IgD-negative memory B cell (primary cell): Measurements from ENCODE around the gene NOVA2. TPM values are rescaled to one million over a fixed set of nuclear protein-coding genes. Genes with fewer than 3 reads are reported as not detected.

Experiments
- H3K27ac Mint-ChIP-seq, 3 donors: one replicate each; pipeline ENCODE4 v1.8.0; 2020 to 2022; ENCODE audit warnings: mild to moderate bottlenecking in 3 of 3, mixed read lengths in 3 of 3, moderate library complexity in 1 of 3
- H3K27me3 Mint-ChIP-seq: one replicate; pipeline ENCODE4 v1.8.0; 2021; ENCODE audit warnings: mixed read lengths
- H3K36me3 Mint-ChIP-seq: one replicate; pipeline ENCODE4 v1.8.0; 2020; ENCODE audit warnings: mild to moderate bottlenecking, mixed read lengths
- H3K4me1 Mint-ChIP-seq, 3 donors: one replicate each; pipeline ENCODE4 v1.8.0; 2020 to 2022; ENCODE audit warnings: mixed read lengths in 3 of 3, mild to moderate bottlenecking in 1 of 3
- H3K4me3 Mint-ChIP-seq, 4 donors: one replicate each; pipeline ENCODE4 v1.8.0; 2020 to 2022; ENCODE audit warnings: mild to moderate bottlenecking in 4 of 4, mixed read lengths in 4 of 4, moderate library complexity in 3 of 4
- H3K9me3 Mint-ChIP-seq, 3 donors: one replicate each; pipeline ENCODE4 v1.8.0; 2020 to 2021; ENCODE audit warnings: mixed read lengths in 3 of 3, mild to moderate bottlenecking in 1 of 3
- polyA plus RNA-seq: library from polyadenylated mRNA; unstranded; fragments of 300-500 nt; fragmentation: Illumina TruSeq; gene quantifications from one replicate; pipeline ENCODE4 v1.2.3, GENCODE V29; 2021

NOVA2 gene
- polyA plus RNA-seq, 1 donor from 2014 or later = not detected

DNA sequence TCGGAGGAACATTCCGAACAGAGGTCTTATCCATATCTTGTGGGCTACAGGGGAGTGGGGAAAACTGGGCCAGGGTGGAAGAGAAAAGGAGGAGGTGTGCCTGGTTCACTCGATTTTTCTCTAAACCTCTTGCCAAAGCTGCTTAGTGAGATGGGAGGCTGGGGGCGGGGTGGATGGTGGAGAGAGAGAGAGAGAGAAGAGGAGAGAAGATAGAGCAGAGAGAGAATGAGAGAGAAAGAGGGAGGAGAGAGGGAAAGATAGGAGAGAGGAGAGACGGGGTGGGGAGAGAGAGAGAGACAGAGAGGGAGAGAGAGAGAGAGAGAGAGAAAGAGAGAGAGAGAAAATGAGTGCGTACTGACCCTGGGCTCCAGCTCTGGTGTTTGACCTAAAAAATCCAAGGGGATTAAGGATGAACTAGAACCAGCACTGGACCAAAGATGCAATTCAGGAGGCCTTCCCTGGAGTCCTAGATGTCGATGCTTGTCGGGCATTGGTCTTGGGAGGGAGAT is 14.1 kb downstream of the NOVA2 start:
- no peak overlapping the region for H3K4me3 Mint-ChIP-seq
- no peaks in the 10 kb centered on the region for H3K36me3 Mint-ChIP-seq
- H3K9me3 Mint-ChIP-seq = peaks cover 0 to 6% (median 1%) of the 10 kb centered on the region in 3 donors
- peaks cover 24% of the 10 kb centered on the region for H3K27me3 Mint-ChIP-seq
- H3K27ac Mint-ChIP-seq = no peak overlapping the region
- H3K4me1 Mint-ChIP-seq = peaks cover 0 to 8% (median 3%) of the 10 kb centered on the region in 3 donors

DNA sequence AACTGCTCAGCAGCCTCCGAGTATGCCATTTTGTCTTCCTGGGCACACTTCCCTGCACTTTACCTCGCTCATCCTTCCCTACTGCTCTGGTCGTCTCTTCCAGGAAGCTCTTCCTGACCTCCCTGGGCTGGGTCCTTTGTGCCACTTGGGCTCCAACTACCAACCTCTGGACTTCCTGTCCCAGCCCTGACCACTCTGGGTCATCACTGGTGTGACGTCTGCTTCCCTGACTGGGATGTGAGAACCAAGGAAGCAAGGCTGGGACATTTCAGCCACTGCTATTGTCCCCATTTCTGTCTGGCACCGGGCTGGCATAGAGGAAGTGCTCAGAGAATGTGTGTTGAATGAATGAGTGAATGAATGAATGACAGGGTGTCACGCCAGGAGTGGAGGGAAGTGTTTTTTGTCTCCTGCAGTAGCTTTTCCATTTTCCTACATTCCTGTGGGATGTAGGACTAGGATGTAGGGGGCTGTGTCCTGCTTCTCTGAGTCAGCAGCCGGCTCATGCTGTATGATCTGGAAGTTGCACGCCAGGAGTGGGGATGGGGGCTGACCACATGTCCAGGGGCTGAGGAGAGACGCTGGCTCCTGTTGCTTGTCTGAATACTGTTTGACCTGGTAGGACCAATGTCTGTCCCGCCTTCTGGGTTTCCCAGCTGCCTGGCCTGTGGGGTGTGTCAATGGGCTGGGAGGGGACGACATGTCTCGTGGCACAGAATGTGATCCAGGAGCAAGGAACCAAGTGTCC is 14.7 kb downstream of the NOVA2 start:
- Mint-ChIP-seq H3K9me3 (peaks cover 0 to 6% (median 2%) of the 10 kb centered on the region in 3 donors), H3K27ac (no peak overlapping the region), H3K36me3 (no peaks in the 10 kb centered on the region), H3K4me3 (no peak overlapping the region), H3K27me3 (peaks cover 23% of the 10 kb centered on the region), H3K4me1 (peaks cover 0 to 8% (median 3%) of the 10 kb centered on the region in 3 donors)

DNA sequence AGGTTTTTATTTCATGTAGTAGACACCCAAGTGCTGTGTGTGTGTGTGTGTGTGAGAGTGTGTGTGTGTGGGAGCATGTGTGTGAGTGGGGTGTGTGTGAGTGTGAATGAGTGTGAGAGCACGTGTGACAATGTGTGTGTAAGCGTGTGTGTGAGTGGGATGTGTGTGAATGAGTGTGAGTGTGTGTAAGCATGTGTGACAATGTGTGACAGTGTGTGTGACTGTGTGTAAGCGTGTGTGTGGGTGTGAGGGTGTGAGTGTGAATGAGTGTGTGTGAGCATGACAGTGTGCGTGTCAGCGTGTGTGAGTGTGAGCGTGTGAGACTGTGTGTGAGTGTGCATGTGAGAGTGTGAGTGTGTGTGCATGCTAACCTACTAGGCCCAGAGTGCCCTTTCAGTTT is 15.3 kb downstream of the NOVA2 start:
- Mint-ChIP-seq H3K27ac (no peak overlapping the region), H3K36me3 (no peaks in the 10 kb centered on the region), H3K9me3 (peaks cover 6% of the 10 kb centered on the region in 3 donors), H3K27me3 (peaks cover 25% of the 10 kb centered on the region), H3K4me1 (peaks cover under 1 to 8% (median 4%) of the 10 kb centered on the region in 3 donors), H3K4me3 (peak overlapping the region in 1 of 4 donors; percentile 19)

DNA sequence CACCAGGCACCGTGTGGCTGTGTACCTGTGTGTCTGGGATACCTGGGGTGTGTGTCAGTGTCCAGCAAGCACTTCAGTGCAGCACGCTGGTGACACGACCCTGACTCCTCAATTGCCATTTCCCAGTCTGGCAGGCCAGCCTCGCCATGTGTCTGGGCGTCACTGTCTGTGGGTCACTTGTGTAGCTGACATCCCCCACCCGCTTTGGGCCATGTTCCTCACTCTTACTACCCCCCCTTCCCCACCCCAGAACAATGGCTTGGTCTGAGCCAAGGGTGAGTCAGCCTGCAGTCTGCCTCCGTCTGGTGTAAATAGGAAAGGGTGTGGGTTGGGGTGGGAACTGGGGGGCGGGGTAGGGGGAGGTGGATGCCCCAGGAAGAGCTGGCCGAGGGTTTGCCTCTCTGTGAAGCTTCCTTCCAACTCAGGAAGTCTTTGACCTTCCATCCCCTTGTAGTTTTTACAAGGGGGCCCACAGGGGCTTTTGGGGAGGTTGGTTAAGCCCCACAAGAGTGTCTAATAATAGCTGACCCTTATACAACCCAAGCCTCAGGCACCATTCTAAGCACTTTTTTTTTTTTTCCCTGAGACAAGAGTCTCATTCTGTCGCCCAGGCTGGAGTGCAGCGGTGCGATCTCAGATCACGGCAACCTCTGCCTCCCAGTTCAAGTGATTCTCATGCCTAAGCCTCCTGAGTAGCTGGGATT is 17.6 kb downstream of the NOVA2 start:
- Mint-ChIP-seq H3K36me3 (no peaks in the 10 kb centered on the region), H3K4me3 (no peak overlapping the region)

DNA sequence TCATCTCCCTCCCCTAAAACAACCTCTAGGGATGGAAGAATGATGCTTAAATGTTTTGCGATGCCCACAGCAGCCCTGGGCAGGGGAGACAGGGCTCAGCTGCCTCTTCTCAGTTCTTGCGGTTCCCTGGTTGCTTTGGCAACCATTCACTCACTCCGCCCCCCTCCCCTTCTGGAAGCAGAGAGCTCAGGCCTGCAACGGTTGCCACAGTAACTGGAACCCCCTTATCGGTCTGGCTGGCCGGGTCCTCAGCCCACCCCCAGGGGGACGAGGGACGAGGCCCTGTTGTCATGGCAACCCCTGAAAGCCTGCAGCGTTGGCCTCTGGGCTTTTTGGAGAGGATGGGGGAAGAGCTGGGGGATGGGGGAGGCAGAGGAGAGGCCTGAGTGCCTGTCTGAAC is 19.5 kb downstream of the NOVA2 start:
- Mint-ChIP-seq H3K27me3 (peaks cover 29% of the 10 kb centered on the region), H3K27ac (no peak overlapping the region), H3K36me3 (no peaks in the 10 kb centered on the region), H3K4me3 (no peak overlapping the region), H3K4me1 (peaks cover 3 to 7% (median 3%) of the 10 kb centered on the region in 3 donors), H3K9me3 (peaks cover 7 to 11% (median 9%) of the 10 kb centered on the region in 3 donors)

More for the DNA sequence above, 17.6 kb downstream of the NOVA2 start:
- Mint-ChIP-seq H3K27ac (no peak overlapping the region), H3K9me3 (peaks cover 7 to 11% (median 9%) of the 10 kb centered on the region in 3 donors), H3K27me3 (peaks cover 22% of the 10 kb centered on the region), H3K4me1 (peaks cover 3 to 7% (median 6%) of the 10 kb centered on the region in 3 donors)

DNA sequence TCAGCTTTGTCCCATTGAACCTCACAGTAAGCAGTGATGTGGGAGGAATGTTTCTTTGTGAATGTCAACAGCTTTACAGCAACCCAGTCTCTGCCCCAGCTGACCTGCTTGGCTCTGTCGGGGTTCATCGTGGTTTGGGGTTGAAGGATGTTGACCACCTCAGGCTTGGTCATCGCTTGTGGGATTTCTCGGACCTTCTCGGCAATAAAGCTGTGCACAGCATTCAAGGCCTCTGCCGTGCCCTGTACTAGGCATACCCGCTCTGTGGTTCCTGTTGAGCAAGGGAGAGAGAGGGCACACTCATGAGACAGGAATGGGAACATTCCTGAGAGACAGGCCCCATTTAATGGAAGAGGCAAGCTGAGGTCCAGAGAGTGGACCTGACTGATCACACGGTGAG is 20.0 kb downstream of the NOVA2 start:
- H3K9me3 Mint-ChIP-seq = peaks cover 7 to 11% (median 9%) of the 10 kb centered on the region in 3 donors
- peak overlapping the region in 1 of 4 donors; percentile 85 for H3K4me3 Mint-ChIP-seq
- peaks cover 3 to 7% (median 3%) of the 10 kb centered on the region in 3 donors for H3K4me1 Mint-ChIP-seq

DNA sequence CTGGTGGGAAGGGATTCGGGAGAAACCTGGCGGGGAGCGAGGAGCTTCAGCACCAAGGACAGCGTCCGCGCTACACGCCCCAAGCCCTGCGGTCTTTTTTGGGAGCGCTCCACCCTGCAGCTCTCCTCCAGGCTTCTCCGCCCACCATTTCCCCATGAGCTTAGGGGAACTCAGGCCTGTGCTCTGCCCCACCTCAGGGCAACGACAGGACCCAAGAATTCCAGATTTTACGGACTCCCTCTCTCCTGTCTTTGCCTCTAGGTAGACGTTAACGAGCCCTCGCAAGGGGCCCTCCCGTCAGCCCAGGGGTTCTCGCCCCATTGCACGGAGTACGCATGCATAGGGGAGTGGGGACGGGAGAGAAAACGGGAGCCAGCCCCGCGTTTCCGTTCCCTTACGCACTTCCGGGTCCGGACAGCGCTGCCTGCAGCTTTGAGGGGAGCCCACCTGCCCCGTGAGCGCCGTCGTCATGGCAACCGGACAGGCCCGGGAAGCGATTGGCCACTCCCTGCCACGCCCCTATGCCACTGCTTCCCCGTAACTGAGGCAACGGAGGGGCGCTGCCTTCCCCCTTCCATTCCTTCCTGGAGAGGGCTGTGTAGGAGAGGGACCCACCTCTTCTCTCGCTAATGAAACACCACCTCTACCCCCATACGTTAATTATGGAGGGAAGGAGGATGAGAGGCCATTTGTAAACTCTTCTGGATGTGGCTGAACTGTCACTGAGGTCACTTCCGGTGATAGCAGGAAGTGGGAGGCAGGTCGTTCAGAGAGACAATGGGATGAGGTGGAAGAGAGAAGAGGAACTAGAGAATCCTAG is 20.8 kb downstream of the NOVA2 start:
- Mint-ChIP-seq H3K4me3 (peak overlapping the region; percentile 35 to 85 (median 72)), H3K9me3 (peaks cover 7 to 11% (median 9%) of the 10 kb centered on the region in 3 donors), H3K27me3 (peaks cover 25% of the 10 kb centered on the region), H3K36me3 (no peaks in the 10 kb centered on the region), H3K4me1 (peaks cover 3 to 7% (median 3%) of the 10 kb centered on the region in 3 donors), H3K27ac (peak overlapping the region in 1 of 3 donors; percentile 62)

More for the DNA sequence above, 20.0 kb downstream of the NOVA2 start:
- Mint-ChIP-seq H3K27ac (no peak overlapping the region), H3K27me3 (peaks cover 30% of the 10 kb centered on the region), H3K36me3 (no peaks in the 10 kb centered on the region)

DNA sequence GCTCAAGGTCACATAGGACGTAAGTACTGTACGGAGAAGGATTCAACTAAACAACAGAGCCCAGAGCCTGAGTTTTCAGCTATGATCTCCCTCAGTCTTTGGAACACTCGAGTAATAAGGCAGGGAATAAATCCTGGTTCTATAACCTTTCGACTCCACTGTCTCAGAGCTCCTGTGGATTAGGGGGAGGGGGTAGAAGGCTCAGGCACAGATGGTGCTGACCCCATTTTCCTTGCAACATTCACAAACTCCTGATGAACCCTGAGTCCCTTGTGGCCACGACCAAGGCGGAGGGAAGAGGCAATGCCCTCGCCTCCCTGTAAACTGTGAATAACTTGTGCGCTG is 21.4 kb downstream of the NOVA2 start:
- Mint-ChIP-seq H3K9me3 (peaks cover 7 to 11% (median 9%) of the 10 kb centered on the region in 3 donors), H3K27ac (no peak overlapping the region), H3K36me3 (no peaks in the 10 kb centered on the region), H3K4me1 (peaks cover 3 to 7% (median 3%) of the 10 kb centered on the region in 3 donors), H3K27me3 (peaks cover 26% of the 10 kb centered on the region), H3K4me3 (peak overlapping the region in 2 of 4 donors; percentile 69 to 88)

DNA sequence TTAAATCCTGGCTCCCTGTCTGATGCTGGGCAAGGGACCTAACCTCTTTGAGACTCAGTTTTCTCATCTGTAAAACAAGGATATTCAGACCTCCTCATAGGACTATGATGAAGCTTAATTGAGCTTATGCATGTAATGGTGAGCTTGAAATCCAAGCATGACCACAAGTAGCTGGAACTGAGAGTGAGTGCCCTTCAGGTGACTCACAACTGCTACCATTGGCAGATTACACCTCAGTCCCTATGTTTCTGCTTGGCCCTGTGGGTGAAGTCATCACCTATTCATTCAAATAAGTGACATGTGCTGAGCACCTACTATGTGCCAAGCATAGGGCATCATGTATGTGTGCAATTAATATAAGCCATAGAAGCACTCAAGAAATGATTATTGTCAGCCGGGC is 25.7 kb downstream of the NOVA2 start:
- Mint-ChIP-seq H3K4me1 (peaks cover 0 to 1% (median 0%) of the 10 kb centered on the region in 3 donors), H3K9me3 (peaks cover 0 to 5% (median 3%) of the 10 kb centered on the region in 3 donors), H3K4me3 (no peak overlapping the region), H3K27ac (no peak overlapping the region), H3K36me3 (no peaks in the 10 kb centered on the region), H3K27me3 (peaks cover 27% of the 10 kb centered on the region)

DNA sequence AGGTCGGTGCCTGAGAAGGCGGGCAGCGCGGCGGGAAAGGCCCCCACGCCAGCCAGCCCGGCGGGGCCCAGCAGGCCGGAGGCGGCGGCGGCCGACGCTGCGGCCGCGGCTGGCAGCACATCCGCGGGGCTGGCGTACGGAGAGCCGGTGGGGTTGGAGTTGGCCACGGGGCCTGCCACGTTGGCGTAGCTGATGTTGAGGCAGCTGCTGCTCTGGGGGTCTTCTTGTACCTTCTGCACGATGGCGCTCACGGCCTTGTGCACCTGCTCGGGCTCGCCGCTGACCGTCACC is 33.2 kb downstream of the NOVA2 start:
- Mint-ChIP-seq H3K9me3 (peaks cover 0 to 3% (median 2%) of the 10 kb centered on the region in 3 donors), H3K27ac (no peak overlapping the region), H3K4me1 (no peaks in the 10 kb centered on the region), H3K4me3 (no peak overlapping the region), H3K27me3 (peaks cover 22% of the 10 kb centered on the region), H3K36me3 (peaks cover 4% of the 10 kb centered on the region)

DNA sequence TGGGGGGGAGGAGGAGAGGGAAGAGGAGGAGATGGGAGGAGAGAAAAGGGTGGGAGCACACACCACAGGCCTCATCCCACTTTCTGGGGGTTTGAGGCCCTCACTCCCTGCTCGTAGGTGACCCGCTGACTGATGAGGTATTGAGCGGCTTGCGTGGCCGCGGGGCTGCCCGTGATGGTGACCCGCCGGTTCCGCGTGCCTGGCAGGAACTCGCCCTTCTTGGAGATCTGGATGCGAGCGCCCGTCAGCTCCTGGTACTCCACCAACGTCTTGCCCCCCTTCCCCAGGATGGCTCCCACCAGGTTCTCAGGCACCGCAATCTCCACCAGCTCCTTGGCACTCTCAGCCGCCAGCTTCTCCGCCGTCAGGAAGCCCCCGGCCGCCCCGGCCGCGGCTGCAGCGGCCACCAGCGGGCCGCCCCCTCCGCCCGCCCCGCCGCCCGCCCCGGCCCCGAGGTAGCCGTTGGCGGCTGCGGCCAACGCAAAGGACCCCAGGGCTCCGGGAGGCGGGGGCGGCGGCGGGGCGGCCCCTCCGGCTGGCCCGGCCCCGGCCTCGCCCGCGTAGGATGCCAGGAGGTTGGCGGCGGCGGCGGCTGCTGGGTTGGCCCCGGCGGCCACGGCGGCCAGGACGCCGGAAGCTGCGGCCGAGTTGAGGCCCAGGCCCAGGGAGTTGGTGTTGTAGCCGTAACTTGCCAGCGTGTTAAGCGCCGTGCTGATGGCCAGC is 33.7 kb downstream of the NOVA2 start:
- Mint-ChIP-seq H3K36me3 (peaks cover 4% of the 10 kb centered on the region), H3K9me3 (peaks cover 0 to 3% (median 2%) of the 10 kb centered on the region in 3 donors), H3K27me3 (peaks cover 27% of the 10 kb centered on the region), H3K4me1 (no peaks in the 10 kb centered on the region), H3K27ac (no peak overlapping the region), H3K4me3 (no peak overlapping the region)

DNA sequence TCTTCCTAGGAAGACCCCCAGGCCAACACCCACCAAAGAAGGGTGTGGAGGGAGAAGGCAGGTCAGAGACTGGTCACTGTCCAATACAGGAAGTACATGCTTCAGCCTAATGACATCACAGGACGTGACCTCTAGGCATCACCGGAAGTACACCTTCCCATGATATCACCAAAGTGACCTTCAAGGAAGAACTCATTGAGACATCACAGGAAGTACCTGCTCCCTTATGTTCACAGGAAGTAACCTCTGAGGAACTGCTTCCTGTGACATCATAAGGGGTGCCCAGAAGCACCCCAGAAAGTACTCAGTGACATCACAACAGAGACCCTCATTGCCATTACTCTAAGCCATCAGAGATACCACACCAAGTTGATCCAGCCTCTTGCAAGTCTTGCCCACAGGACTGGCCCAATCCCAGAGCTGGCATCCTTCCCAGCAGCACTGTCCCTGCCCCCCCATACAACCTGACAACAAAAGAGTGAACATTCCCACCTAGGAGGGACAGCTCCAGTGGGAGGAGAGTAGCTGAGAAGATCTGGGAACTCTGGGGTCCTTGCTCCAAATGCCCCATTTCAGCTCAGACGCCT is 34.8 kb downstream of the NOVA2 start:
- no peak overlapping the region for H3K27ac Mint-ChIP-seq
- peaks cover 0 to 3% (median 0%) of the 10 kb centered on the region in 3 donors for H3K9me3 Mint-ChIP-seq
- H3K4me3 Mint-ChIP-seq = no peak overlapping the region
- H3K4me1 Mint-ChIP-seq = no peaks in the 10 kb centered on the region
- H3K36me3 Mint-ChIP-seq = peaks cover 4% of the 10 kb centered on the region
- peaks cover 27% of the 10 kb centered on the region for H3K27me3 Mint-ChIP-seq

DNA sequence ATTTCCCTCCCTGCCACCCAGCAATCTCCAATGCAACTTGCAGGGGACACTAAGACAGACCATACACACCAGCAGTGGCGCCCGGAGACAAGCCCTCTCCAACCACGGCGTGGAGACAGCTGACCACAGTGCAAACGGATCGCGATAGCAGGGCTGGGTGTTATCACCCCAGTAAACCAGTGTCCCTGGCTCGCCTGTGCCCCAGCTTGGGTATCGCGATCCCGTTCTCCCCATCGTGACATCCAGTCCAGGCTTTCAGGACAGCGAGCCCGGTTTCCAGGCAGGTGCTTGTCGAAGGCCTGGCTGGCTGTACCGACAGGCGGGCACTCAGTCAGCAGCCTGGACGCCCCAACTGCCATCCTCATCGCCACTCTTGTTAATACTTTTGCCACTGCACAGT is 38.4 kb downstream of the NOVA2 start:
- no peak overlapping the region for H3K27ac Mint-ChIP-seq
- H3K27me3 Mint-ChIP-seq = peaks cover 37% of the 10 kb centered on the region
- no peak overlapping the region for H3K4me3 Mint-ChIP-seq
- peaks cover 0 to 3% (median 0%) of the 10 kb centered on the region in 3 donors for H3K9me3 Mint-ChIP-seq
- H3K4me1 Mint-ChIP-seq = no peaks in the 10 kb centered on the region
- H3K36me3 Mint-ChIP-seq = peaks cover 4% of the 10 kb centered on the region
